ENCODE data around the gene NELFA. TPM values are rescaled to one million over a fixed set of nuclear protein-coding genes. Genes with fewer than 3 reads are reported as not detected.

NELFA gene
- total and polyA plus RNA-seq, 10 of the 15 experiments (the other 5 are each of a cell fraction or from before 2014, with no cell fraction given): 0.39 to 38.6 (median 16.7) TPM

DNA sequence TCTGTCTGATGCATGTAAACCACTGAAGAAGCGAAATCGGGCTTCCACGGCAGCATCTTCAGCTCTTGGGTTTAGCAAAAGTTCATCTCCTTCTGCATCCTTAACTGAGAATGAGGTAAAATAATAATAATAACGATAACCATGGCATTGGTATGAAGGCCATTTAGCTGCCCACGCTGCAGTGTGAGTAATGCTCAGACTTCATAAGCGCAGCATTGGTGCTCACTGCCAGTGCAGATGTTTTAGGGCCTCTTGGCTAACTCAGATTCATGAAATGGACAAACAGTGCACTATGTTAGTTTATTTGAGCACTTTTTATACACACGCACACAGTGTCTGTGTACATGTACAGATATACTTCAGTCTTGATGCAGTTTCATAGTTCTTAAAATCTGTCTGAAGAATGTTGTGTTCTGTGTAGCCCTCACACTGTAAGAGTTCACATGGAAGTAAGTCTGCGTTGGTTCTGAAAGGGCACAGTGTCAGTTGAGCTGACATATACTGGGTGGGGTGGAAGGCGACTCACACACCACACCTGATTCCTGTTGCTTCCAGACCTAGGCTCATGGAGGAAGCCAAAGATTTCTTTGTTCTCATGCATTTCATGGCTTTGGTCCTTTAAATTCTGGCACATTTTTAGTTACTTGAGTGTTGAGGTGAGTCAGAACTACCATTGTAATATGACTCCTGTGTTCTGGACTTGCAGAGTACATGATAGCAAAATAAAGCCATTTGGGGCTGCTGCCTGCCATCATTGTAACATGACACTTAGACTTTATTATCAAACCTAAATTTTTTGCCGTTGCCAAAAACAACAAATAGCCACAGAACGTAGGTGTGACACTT lies 68.9 kb downstream of the NELFA start:
- BruUV-seq (replicated peaks): no TSS peak
- ChIA-PET RAD21 (ENCODE audit: unreplicated experiment) (no interaction called here), CTCF (interaction anchor here (1.2 kb wide), 1 partner anchor 130 kb away, joined by 4 read pairs; no protein-coding TSS in a partner anchor), SMC1A (ENCODE audit: uncharacterized antibody, unreplicated experiment) (no interaction called here), POLR2A (no interaction called here)
- H3K9ac ChIP-seq (ENCODE audit: control insufficient read depth, insufficient read depth, low read length): no peak overlapping the region
- no peak overlapping the region for H3K4me2 ChIP-seq (ENCODE audit: control insufficient read depth, insufficient read depth)
- no peak for FAIRE-seq
- no peaks in the 10 kb centered on the region for H4K20me1 ChIP-seq (ENCODE audit: control insufficient read depth, insufficient read depth)
- TF ChIP-seq BMI1 (IDR thresholded peaks at IDR 0.05; ENCODE audit: borderline replicate concordance): no peak
- no peak for TF ChIP-seq PML (IDR thresholded peaks at IDR 0.05; ENCODE audit: low read length)
- TF ChIP-seq, protein P1, sequence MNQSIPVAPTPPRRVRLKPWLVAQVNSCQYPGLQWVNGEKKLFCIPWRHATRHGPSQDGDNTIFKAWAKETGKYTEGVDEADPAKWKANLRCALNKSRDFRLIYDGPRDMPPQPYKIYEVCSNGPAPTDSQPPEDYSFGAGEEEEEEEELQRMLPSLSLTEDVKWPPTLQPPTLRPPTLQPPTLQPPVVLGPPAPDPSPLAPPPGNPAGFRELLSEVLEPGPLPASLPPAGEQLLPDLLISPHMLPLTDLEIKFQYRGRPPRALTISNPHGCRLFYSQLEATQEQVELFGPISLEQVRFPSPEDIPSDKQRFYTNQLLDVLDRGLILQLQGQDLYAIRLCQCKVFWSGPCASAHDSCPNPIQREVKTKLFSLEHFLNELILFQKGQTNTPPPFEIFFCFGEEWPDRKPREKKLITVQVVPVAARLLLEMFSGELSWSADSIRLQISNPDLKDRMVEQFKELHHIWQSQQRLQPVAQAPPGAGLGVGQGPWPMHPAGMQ (IDR thresholded peaks at IDR 0.05; ENCODE audit: borderline replicate concordance): no peak
- TF ChIP-seq, protein P2, sequence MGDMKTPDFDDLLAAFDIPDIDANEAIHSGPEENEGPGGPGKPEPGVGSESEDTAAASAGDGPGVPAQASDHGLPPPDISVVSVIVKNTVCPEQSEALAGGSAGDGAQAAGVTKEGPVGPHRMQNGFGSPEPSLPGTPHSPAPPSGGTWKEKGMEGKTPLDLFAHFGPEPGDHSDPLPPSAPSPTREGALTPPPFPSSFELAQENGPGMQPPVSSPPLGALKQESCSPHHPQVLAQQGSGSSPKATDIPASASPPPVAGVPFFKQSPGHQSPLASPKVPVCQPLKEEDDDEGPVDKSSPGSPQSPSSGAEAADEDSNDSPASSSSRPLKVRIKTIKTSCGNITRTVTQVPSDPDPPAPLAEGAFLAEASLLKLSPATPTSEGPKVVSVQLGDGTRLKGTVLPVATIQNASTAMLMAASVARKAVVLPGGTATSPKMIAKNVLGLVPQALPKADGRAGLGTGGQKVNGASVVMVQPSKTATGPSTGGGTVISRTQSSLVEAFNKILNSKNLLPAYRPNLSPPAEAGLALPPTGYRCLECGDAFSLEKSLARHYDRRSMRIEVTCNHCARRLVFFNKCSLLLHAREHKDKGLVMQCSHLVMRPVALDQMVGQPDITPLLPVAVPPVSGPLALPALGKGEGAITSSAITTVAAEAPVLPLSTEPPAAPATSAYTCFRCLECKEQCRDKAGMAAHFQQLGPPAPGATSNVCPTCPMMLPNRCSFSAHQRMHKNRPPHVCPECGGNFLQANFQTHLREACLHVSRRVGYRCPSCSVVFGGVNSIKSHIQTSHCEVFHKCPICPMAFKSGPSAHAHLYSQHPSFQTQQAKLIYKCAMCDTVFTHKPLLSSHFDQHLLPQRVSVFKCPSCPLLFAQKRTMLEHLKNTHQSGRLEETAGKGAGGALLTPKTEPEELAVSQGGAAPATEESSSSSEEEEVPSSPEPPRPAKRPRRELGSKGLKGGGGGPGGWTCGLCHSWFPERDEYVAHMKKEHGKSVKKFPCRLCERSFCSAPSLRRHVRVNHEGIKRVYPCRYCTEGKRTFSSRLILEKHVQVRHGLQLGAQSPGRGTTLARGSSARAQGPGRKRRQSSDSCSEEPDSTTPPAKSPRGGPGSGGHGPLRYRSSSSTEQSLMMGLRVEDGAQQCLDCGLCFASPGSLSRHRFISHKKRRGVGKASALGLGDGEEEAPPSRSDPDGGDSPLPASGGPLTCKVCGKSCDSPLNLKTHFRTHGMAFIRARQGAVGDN (IDR thresholded peaks at IDR 0.05): no peak
- no peak overlapping the region for H3K4me3 ChIP-seq
- H3K9me3 ChIP-seq (replicated peaks; ENCODE audit: control insufficient read depth, insufficient read depth, low read length): no peaks in the 10 kb centered on the region
- no peak overlapping the region for H2AFZ ChIP-seq (ENCODE audit: control insufficient read depth, low read depth, low read length)
- 97% methylated on average over 11 of the region's 11 CpGs for WGBS (ENCODE audit: insufficient coverage, insufficient replicate concordance, low lambda C conversion rate, missing lambda C conversion rate)
- intact Hi-C loops (cut with micrococcal nuclease; ENCODE audit: unreplicated experiment) (no loop called here), in situ Hi-C loops (cut with MboI) (no loop called here)
- peaks cover 23 to 38% of the 10 kb centered on the region in 2 experiments for H3K36me3 ChIP-seq (ENCODE audit: control insufficient read depth in 2 of 2, insufficient read depth in 2 of 2, low read length in 1 of 2)
- no peak for ATAC-seq
- DNase-seq (ENCODE audit: low read depth, low spot score): no peak
- no peaks in the 10 kb centered on the region for H3K27me3 ChIP-seq (replicated peaks in 1 of 2; ENCODE audit: control insufficient read depth in 2 of 2, insufficient read depth in 2 of 2, low read length in 1 of 2)
- H3K4me1 ChIP-seq (ENCODE audit: control insufficient read depth, insufficient read depth, low read length): no peaks in the 10 kb centered on the region
- no peak overlapping the region for H3K27ac ChIP-seq (ENCODE audit: control insufficient read depth, insufficient read depth)
- no peaks in the 10 kb centered on the region for H3K79me2 ChIP-seq (ENCODE audit: control insufficient read depth, insufficient read depth, low read length)

Measured in GM12878 (cell line).